CD4-positive, alpha-beta T cell (primary cell): ENCODE results near the gene PIAS1. TPM values are rescaled to one million over a fixed set of nuclear protein-coding genes. Genes with fewer than 3 reads are reported as not detected.
"Not testable (repeated sequence)": the region's sequence is repeated elsewhere in the genome, so short reads cannot be mapped to it uniquely, and the experiment has no call there.

Source experiments
- ATAC-seq: fragments of 200-7000 bp; cut with Tn5 transposase; one replicate; pipeline ENCODE4 v1.10.0; 2022; ENCODE audit warnings: mild to moderate bottlenecking; ENCODE audit not compliant: poor library complexity
- CTCF ChIA-PET: fragments of 350-600 bp; sonication (Branson Sonifier 250); formaldehyde crosslinking; loops from one replicate; lab custom pipeline; 2021; ENCODE audit warnings: antibody characterized with exemption, inconsistent platforms; lab: Charles Lee
- POLR2A ChIA-PET: fragments of 350-600 bp; sonication (Branson Sonifier 250); formaldehyde crosslinking; loops from one replicate; lab custom pipeline; 2021; ENCODE audit warnings: antibody characterized with exemption, inconsistent platforms; lab: Charles Lee
- DNase-seq, 14 experiments: peaks; one replicate each; pipeline ENCODE4 v3.0.0-alpha.2; 2013 to 2020; ENCODE audit warnings: mixed read lengths in 2 of 14
- H3K27ac ChIP-seq, 2 donors: one replicate each; pipeline versions ENCODE4 v1.5.1 to v1.7.0; 2013; ENCODE audit warnings: low read length in 2 of 2, low read depth in 1 of 2, mild to moderate bottlenecking in 1 of 2
- H3K27me3 ChIP-seq, 2 experiments: 1 replicate in 1 of 2; 2 replicates in 1 of 2; pipeline versions ENCODE4 v1.6.1 to v1.7.0; 2013; ENCODE audit warnings: low read length in 2 of 2, control low read depth in 1 of 2, mild to moderate bottlenecking in 1 of 2, moderate library complexity in 1 of 2; ENCODE audit not compliant: insufficient read depth in 2 of 2, control insufficient read depth in 1 of 2
- H3K36me3 ChIP-seq: one replicate; pipeline ENCODE4 v1.6.1; 2013; ENCODE audit warnings: low read length, control low read depth; ENCODE audit not compliant: insufficient read depth
- H3K4me1 ChIP-seq: one replicate; pipeline ENCODE4 v1.6.1; 2013; ENCODE audit warnings: low read length, control low read depth; ENCODE audit not compliant: insufficient read depth
- H3K4me3 ChIP-seq: one replicate; pipeline ENCODE4 v1.5.1; 2013; ENCODE audit warnings: mild to moderate bottlenecking, low read length, moderate library complexity
- H3K9me3 ChIP-seq, 2 experiments: 1 replicate in 1 of 2; 2 replicates in 1 of 2; pipeline versions ENCODE4 v1.6.1 to v1.7.0; 2013; ENCODE audit warnings: low read length in 2 of 2, mild to moderate bottlenecking in 2 of 2, control low read depth in 1 of 2, moderate library complexity in 1 of 2; ENCODE audit not compliant: control insufficient read depth in 1 of 2, insufficient read depth in 1 of 2
- H3K27ac Mint-ChIP-seq: one replicate; pipeline ENCODE4 v1.8.0; 2020; ENCODE audit warnings: mixed read lengths
- H3K27me3 Mint-ChIP-seq: one replicate; pipeline ENCODE4 v1.8.0; 2021; ENCODE audit warnings: mixed read lengths
- H3K36me3 Mint-ChIP-seq: one replicate; pipeline ENCODE4 v1.8.0; 2021; ENCODE audit warnings: low read depth, mixed read lengths
- H3K4me1 Mint-ChIP-seq: one replicate; pipeline ENCODE4 v1.8.0; 2021; ENCODE audit warnings: low read depth, mixed read lengths
- H3K4me3 Mint-ChIP-seq: one replicate; pipeline ENCODE4 v1.8.0; 2020; ENCODE audit warnings: mild to moderate bottlenecking, mixed read lengths
- H3K9me3 Mint-ChIP-seq: one replicate; pipeline ENCODE4 v1.8.0; 2020; ENCODE audit warnings: mixed read lengths
- intact Hi-C, 2 experiments: fragments of 100-400 bp; cut with DNase I in 1 of 2; cut with micrococcal nuclease in 1 of 2; formaldehyde crosslinking; loops; one replicate each; pipeline versions ENCODE4 v1.15.1 to v1.9.0; 2023 to 2025; cut with DNase I, micrococcal nuclease
- total RNA-seq, 174 experiments: library from RNA in 2 of 174; stranded (reverse) in 2 of 174; gene quantifications; one replicate each; pipeline ENCODE4 v1.2.3 and lab custom pipeline; 2021 to 2026
- TF ChIP-seq, protein P1 (sequence below): fragments of 200-600 bp; IDR thresholded peaks from one replicate; pipeline ENCODE4 v1.8.0; 2022; ENCODE audit warnings: antibody characterized with exemption, mild to moderate bottlenecking

PIAS1 gene
- total RNA-seq, 2 experiments from 2014 or later: 73.1 to 74.8 TPM

DNA sequence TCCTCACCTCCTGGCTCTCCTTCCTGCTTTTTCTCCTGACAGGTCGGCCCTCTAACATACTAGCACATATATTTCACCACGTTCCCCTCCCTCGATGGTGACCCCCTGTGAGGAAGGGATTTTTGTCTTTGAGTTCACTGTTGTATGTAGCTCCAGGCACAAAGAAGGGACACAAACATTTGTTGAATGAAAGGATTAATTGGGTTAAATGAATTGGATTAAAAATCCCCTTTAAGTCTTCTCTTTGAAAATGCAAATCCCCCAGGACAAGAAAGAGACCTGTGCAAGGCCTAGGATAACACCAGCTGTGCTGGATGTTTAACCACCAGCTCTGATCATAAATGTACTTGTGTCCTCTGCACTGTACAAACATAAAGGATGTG, 147.8 kb downstream of the PIAS1 start:
- Mint-ChIP-seq H3K4me1 (no peaks in the 10 kb centered on the region), H3K27ac (peak overlapping the region; percentile 6), H3K4me3 (no peak overlapping the region), H3K9me3 (no peaks in the 10 kb centered on the region), H3K27me3 (no peaks in the 10 kb centered on the region), H3K36me3 (no peaks in the 10 kb centered on the region)
- Histone ChIP-seq H3K9me3 (no peaks in the 10 kb centered on the region), H3K27me3 (no peaks in the 10 kb centered on the region), H3K36me3 (no peaks in the 10 kb centered on the region), H3K4me3 (no peak overlapping the region), H3K27ac (no peak overlapping the region), H3K4me1 (peaks cover 23% of the 10 kb centered on the region)
- TF ChIP-seq, protein P1, sequence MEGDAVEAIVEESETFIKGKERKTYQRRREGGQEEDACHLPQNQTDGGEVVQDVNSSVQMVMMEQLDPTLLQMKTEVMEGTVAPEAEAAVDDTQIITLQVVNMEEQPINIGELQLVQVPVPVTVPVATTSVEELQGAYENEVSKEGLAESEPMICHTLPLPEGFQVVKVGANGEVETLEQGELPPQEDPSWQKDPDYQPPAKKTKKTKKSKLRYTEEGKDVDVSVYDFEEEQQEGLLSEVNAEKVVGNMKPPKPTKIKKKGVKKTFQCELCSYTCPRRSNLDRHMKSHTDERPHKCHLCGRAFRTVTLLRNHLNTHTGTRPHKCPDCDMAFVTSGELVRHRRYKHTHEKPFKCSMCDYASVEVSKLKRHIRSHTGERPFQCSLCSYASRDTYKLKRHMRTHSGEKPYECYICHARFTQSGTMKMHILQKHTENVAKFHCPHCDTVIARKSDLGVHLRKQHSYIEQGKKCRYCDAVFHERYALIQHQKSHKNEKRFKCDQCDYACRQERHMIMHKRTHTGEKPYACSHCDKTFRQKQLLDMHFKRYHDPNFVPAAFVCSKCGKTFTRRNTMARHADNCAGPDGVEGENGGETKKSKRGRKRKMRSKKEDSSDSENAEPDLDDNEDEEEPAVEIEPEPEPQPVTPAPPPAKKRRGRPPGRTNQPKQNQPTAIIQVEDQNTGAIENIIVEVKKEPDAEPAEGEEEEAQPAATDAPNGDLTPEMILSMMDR: no peak
- POLR2A ChIA-PET: no interaction called here
- intact Hi-C loops: no loop called here
- DNase-seq (no peak), ATAC-seq (no peak)
- CTCF ChIA-PET: no interaction called here

GRCh38 chr15:68202994-68203393, 148.9 kb downstream of the PIAS1 start:
- H3K27me3 ChIP-seq, POLR2A ChIA-PET, H3K4me1 Mint-ChIP-seq, H3K9me3 Mint-ChIP-seq, H3K27ac Mint-ChIP-seq, DNase-seq, H3K9me3 ChIP-seq, H3K4me3 ChIP-seq, CTCF ChIA-PET, H3K27ac ChIP-seq, H3K4me3 Mint-ChIP-seq, H3K36me3 ChIP-seq, ATAC-seq, H3K36me3 Mint-ChIP-seq, H3K27me3 Mint-ChIP-seq, intact Hi-C loops: not testable (repeated sequence)
- peaks cover 27% of the 10 kb centered on the region for H3K4me1 ChIP-seq

DNA sequence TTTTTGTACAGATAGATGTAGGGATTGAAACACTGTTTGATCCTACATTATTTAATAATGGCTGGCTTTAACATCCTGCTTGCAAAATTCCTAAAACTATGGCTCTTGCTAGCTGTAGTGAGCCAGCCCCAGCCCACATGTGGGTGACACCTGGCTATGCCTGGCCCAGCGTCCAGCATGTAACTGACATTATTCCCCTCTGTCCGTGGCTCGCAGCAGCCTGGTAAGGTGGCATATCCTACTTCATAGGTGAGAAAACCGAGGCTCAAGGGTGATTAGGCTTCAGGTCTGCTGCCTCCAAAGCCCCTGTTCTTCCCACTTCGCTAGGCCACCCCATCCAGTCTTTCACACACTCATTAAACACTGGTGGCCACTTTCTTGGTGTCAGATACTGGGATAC, 149.4 kb downstream of the PIAS1 start:
- H3K27me3 ChIP-seq: no peaks in the 10 kb centered on the region
- no peaks in the 10 kb centered on the region for H3K9me3 ChIP-seq
- POLR2A ChIA-PET: no interaction called here
- H3K4me3 Mint-ChIP-seq: no peak overlapping the region
- H3K36me3 ChIP-seq: no peaks in the 10 kb centered on the region
- H3K36me3 Mint-ChIP-seq: no peaks in the 10 kb centered on the region
- H3K27ac Mint-ChIP-seq: no peak overlapping the region
- CTCF ChIA-PET: no interaction called here
- no peak overlapping the region for H3K27ac ChIP-seq
- peaks cover 32% of the 10 kb centered on the region for H3K4me1 ChIP-seq
- no peaks in the 10 kb centered on the region for H3K9me3 Mint-ChIP-seq
- intact Hi-C loops: no loop called here
- peaks cover 10% of the 10 kb centered on the region for H3K4me1 Mint-ChIP-seq
- no peak for DNase-seq
- TF ChIP-seq, protein P1: no peak
- no peak for ATAC-seq
- no peak overlapping the region for H3K4me3 ChIP-seq
- H3K27me3 Mint-ChIP-seq: no peaks in the 10 kb centered on the region

- H3K36me3 Mint-ChIP-seq: no peaks in the 10 kb centered on the region
- TF ChIP-seq, protein P1: no peak
- no peak overlapping the region for H3K4me3 Mint-ChIP-seq
- ChIA-PET POLR2A (no interaction called here), CTCF (no interaction called here)
- intact Hi-C loops: no loop called here
- no peaks in the 10 kb centered on the region for H3K27me3 Mint-ChIP-seq
- peaks cover 15% of the 10 kb centered on the region for H3K4me1 Mint-ChIP-seq
- no peak overlapping the region for H3K27ac Mint-ChIP-seq
- Histone ChIP-seq H3K27me3 (no peaks in the 10 kb centered on the region), H3K9me3 (no peaks in the 10 kb centered on the region), H3K4me3 (no peak overlapping the region), H3K4me1 (peaks cover 37% of the 10 kb centered on the region), H3K27ac (no peak overlapping the region), H3K36me3 (no peaks in the 10 kb centered on the region)
- no peaks in the 10 kb centered on the region for H3K9me3 Mint-ChIP-seq
- ATAC-seq (no peak), DNase-seq (no peak)
Observed at GRCh38 chr15:68203956-68204355, 149.8 kb downstream of the PIAS1 start.
